SK-N-SH treated with all-trans-retinoic acid at 6 μM for 48 hours (cell line): ENCODE measurements around the gene POU2AF3.

Experiments
- BACH2 ChIP-seq: fragments of 250-450 bp; sonication (Bioruptor Pico); IDR thresholded peaks from 2 replicates; pipeline ENCODE4 v1.9.0; 2021; ENCODE audit warnings: mild to moderate bottlenecking, borderline replicate concordance
- GLIS3 ChIP-seq: fragments of 250-450 bp; sonication (Bioruptor Pico); IDR thresholded peaks from 2 replicates; pipeline ENCODE4 v1.5.0; 2020; ENCODE audit warnings: mild to moderate bottlenecking, moderate library complexity
- POU6F1 ChIP-seq: fragments of 250-450 bp; sonication (Bioruptor Pico); IDR thresholded peaks from 2 replicates; pipeline ENCODE4 v1.8.0; 2021; ENCODE audit warnings: low read depth, mild to moderate bottlenecking, moderate library complexity, borderline replicate concordance
- RARB ChIP-seq: fragments of 250-450 bp; sonication (Bioruptor Pico); IDR thresholded peaks from 2 replicates; pipeline ENCODE4 v1.8.0; 2021; ENCODE audit warnings: mild to moderate bottlenecking, moderate library complexity
- TOX ChIP-seq: fragments of 250-450 bp; sonication (Bioruptor Pico); IDR thresholded peaks from 2 replicates; pipeline ENCODE4 v1.8.0; 2021; ENCODE audit warnings: mild to moderate bottlenecking, moderate library complexity, borderline replicate concordance
- TSHZ2 ChIP-seq: fragments of 250-450 bp; sonication (Bioruptor Pico); IDR thresholded peaks from 2 replicates; pipeline ENCODE4 v1.5.0; 2020; ENCODE audit warnings: mild to moderate bottlenecking, moderate library complexity
- ZC3H10 ChIP-seq: fragments of 250-450 bp; sonication (Bioruptor Pico); IDR thresholded peaks from 2 replicates; pipeline ENCODE4 v1.5.1; 2021; ENCODE audit warnings: mild to moderate bottlenecking, moderate library complexity
- ZFP3 ChIP-seq: fragments of 250-450 bp; sonication (Bioruptor Pico); IDR thresholded peaks from 2 replicates; pipeline ENCODE4 v1.5.0; 2020; ENCODE audit warnings: mild to moderate bottlenecking, moderate library complexity
- ZFP30 ChIP-seq: fragments of 450-650 bp; formaldehyde crosslinking; IDR thresholded peaks from 2 replicates; pipeline ENCODE4 v1.5.0; 2022; ENCODE audit warnings: mild to moderate bottlenecking, moderate library complexity
- ZNF565 ChIP-seq: fragments of 450-650 bp; formaldehyde crosslinking; conservative IDR thresholded peaks from 2 replicates; pipeline ENCODE4 v1.5.0; 2020; ENCODE audit warnings: low read depth, mild to moderate bottlenecking, moderate library complexity
- ZNF70 ChIP-seq: fragments of 450-650 bp; formaldehyde crosslinking; IDR thresholded peaks from 2 replicates; pipeline ENCODE4 v1.5.0; 2020; ENCODE audit warnings: mild to moderate bottlenecking, moderate library complexity

- TF ChIP-seq POU6F1, result no peak
- TF ChIP-seq GLIS3 (CRISPR knock-in tag), result no peak
- no peak for TF ChIP-seq TOX (CRISPR knock-in tag)
- no peak for TF ChIP-seq BACH2 (CRISPR knock-in tag)
- no peak for TF ChIP-seq TSHZ2 (CRISPR knock-in tag)
- no peak for TF ChIP-seq ZC3H10 (CRISPR knock-in tag)
- TF ChIP-seq ZNF565 (CRISPR knock-in tag), result no peak
- TF ChIP-seq RARB, result no peak
- TF ChIP-seq ZNF70 (CRISPR knock-in tag), result no peak
- no peak for TF ChIP-seq ZFP3
- no peak for TF ChIP-seq ZFP30 (CRISPR knock-in tag)
Observed at GRCh38 chr11:111326824-111327223, 28.5 kb downstream of the POU2AF3 start.
